HG02623 (cell line): ENCODE data around the gene PXK.
A peak's percentile ranks its signal among the peaks of the same experiment; 100 is the strongest.
"Not testable (repeated sequence)": the region's sequence is repeated elsewhere in the genome, so short reads cannot be mapped to it uniquely, and the experiment has no call there.

ENCODE experiments used
- ATAC-seq: cut with Tn5 transposase; IDR thresholded peaks from one replicate; pipeline ENCODE4 v1.9.1; 2021; ENCODE audit warnings: moderate library complexity; ENCODE audit not compliant: unreplicated experiment

PXK gene

GRCh38 chr3:58332575-58333188 is at the start of gene PXK:
TSS of gene PXK (plus strand) at chr3:58332892. CDS start at chr3:58332989, 97 bp downstream.
- ATAC-seq: peak; percentile 95

GRCh38 chr3:58285334-58285733 is 47.4 kb upstream of the PXK start:
- no peak for ATAC-seq

GRCh38 chr3:58287354-58287753 is 45.3 kb upstream of the PXK start:
- no peak for ATAC-seq

- no peak for ATAC-seq
These were observed 44.5 kb upstream of the PXK start for GRCh38 chr3:58288011-58288728.

- not testable (repeated sequence) for ATAC-seq
These were observed 43.6 kb upstream of the PXK start for GRCh38 chr3:58288964-58289613.

- ATAC-seq: not testable (repeated sequence)
These were observed 42.2 kb upstream of the PXK start for GRCh38 chr3:58290446-58290845.

GRCh38 chr3:58291671-58292338 is 40.9 kb upstream of the PXK start:
- no peak for ATAC-seq

- no peak for ATAC-seq
These were observed 39.8 kb upstream of the PXK start for GRCh38 chr3:58292866-58293265.

- ATAC-seq: no peak
These were observed 39.2 kb upstream of the PXK start for GRCh38 chr3:58293516-58293915.

- no peak for ATAC-seq
These were observed 36.4 kb upstream of the PXK start for GRCh38 chr3:58296269-58296668.

GRCh38 chr3:58296843-58297242 is 35.8 kb upstream of the PXK start:
- no peak for ATAC-seq

GRCh38 chr3:58298190-58298589 is 34.5 kb upstream of the PXK start:
- no peak for ATAC-seq

GRCh38 chr3:58299075-58299474 is 33.6 kb upstream of the PXK start:
- ATAC-seq: no peak

- ATAC-seq: no peak
These were observed 32.7 kb upstream of the PXK start for GRCh38 chr3:58299839-58300516.

- peak; percentile 84 for ATAC-seq
These were observed 26.6 kb upstream of the PXK start, which contains the start of the genes HTD2 and RPP14 for GRCh38 chr3:58305882-58306711. TSS of gene HTD2 (plus strand) at chr3:58306520. CDS start at chr3:58317614, 11,094 bp downstream. TSS of gene RPP14 (plus strand) at chr3:58306245. CDS start at chr3:58310330, 4,085 bp downstream.

GRCh38 chr3:58307639-58308215 is 25.0 kb upstream of the PXK start:
- ATAC-seq: no peak

GRCh38 chr3:58308728-58309127 is 24.0 kb upstream of the PXK start:
- no peak for ATAC-seq

GRCh38 chr3:58317811-58318210 is 14.9 kb upstream of the PXK start:
- ATAC-seq: no peak

GRCh38 chr3:58321791-58322190 is 10.9 kb upstream of the PXK start:
- ATAC-seq: no peak

GRCh38 chr3:58322793-58323192 is 9.9 kb upstream of the PXK start:
- ATAC-seq: no peak
